HCT116 (cell line): ENCODE results near the gene PTPMT1. TPM values are rescaled to one million over a fixed set of nuclear protein-coding genes. Genes with fewer than 3 reads are reported as not detected.

Experiments used
- ATAC-seq: fragments of 200-7000 bp; cut with Tn5 transposase; 2 replicates; pipeline ENCODE4 v1.9.1; 2020; ENCODE audit warnings: mild to moderate bottlenecking, moderate library complexity
- BruUV-seq: library from RNA; stranded (reverse); fragments of 400-500 nt; replicated peaks from 2 replicates; lab custom pipeline; 2021; lab: Mats Ljungman, UMichigan
- CTCF ChIA-PET: fragments of 300-600 bp; sonication (Branson Sonifier 250); formaldehyde crosslinking; loops from one replicate; lab custom pipeline; 2021; ENCODE audit warnings: antibody characterized with exemption; lab: Charles Lee
- POLR2A ChIA-PET: fragments of 300-600, 350-600 bp; sonication (Branson Sonifier 250); formaldehyde crosslinking; loops from one replicate; lab custom pipeline; 2021; ENCODE audit warnings: antibody characterized with exemption; lab: Charles Lee
- RAD21 ChIA-PET, 2 experiments: fragments of 300-600 bp; sonication (Branson Sonifier 250); formaldehyde crosslinking; loops; one replicate each; lab custom pipeline; 2023; ENCODE audit warnings: low total read pairs in 2 of 2; ENCODE audit not compliant: uncharacterized antibody in 2 of 2, unreplicated experiment in 2 of 2, low non-redundant PET in 1 of 2; lab: Charles Lee
- DNase-seq: peaks from one replicate; pipeline ENCODE4 v3.0.0-alpha.2; 2010; ENCODE audit warnings: low read depth, low spot score
- H2AFZ ChIP-seq: fragments of 200-600 bp; shearing (Covaris generic), sonication (generic); 2 replicates; pipeline ENCODE4 v1.6.1; 2017; ENCODE audit warnings: low read depth, mixed run types, mixed read lengths, antibody characterized with exemption, low read length; ENCODE audit not compliant: poor library complexity, severe bottlenecking
- H3K27ac ChIP-seq: 2 replicates; pipeline ENCODE4 v1.5.1; 2012; ENCODE audit warnings: low read depth, low read length
- H3K27me3 ChIP-seq: fragments of 200-600 bp; sonication (generic); 2 replicates; pipeline ENCODE4 v1.6.1; 2016; ENCODE audit warnings: mixed run types, low read length, mixed read lengths; ENCODE audit not compliant: insufficient read depth
- H3K36me3 ChIP-seq, 2 experiments: fragments of 200-500 bp in 1 of 2; fragments of 200-600 bp in 1 of 2; sonication (Bioruptor generic) in 1 of 2; sonication (generic) in 1 of 2; 2 replicates each; pipeline versions ENCODE4 v1.5.1 to v1.6.1; 2014 to 2016; ENCODE audit warnings: low read length in 2 of 2, inconsistent platforms in 1 of 2, mixed read lengths in 1 of 2, mixed run types in 1 of 2; ENCODE audit not compliant: insufficient read depth in 2 of 2, control insufficient read depth in 1 of 2
- H3K4me1 ChIP-seq, 2 experiments: fragments of 200-600 bp in 1 of 2; sonication (generic) in 1 of 2; 2 replicates each; pipeline versions ENCODE4 v1.5.1 to v1.6.1; 2012 to 2017; ENCODE audit warnings: low read length in 2 of 2, inconsistent platforms in 1 of 2, mild to moderate bottlenecking in 1 of 2, mixed read lengths in 1 of 2, mixed run types in 1 of 2, moderate library complexity in 1 of 2; ENCODE audit not compliant: insufficient read depth in 2 of 2, control insufficient read depth in 1 of 2
- H3K4me2 ChIP-seq: fragments of 200-600 bp; sonication (generic); 2 replicates; pipeline ENCODE4 v1.6.1; 2017; ENCODE audit warnings: mixed run types, low read length, mixed read lengths
- H3K4me3 ChIP-seq, 2 experiments: fragments of 200-600 bp in 1 of 2; sonication (generic) in 1 of 2; replicated peaks in 1 of 2; 2 replicates each; pipeline ENCODE4 v1.5.1; 2011 to 2016; ENCODE audit warnings: low read length in 2 of 2, control low read depth in 1 of 2, low read depth in 1 of 2, mild to moderate bottlenecking in 1 of 2, mixed read lengths in 1 of 2, mixed run types in 1 of 2
- H3K79me2 ChIP-seq: fragments of 200-600 bp; sonication (generic); 2 replicates; pipeline ENCODE4 v1.6.1; 2017; ENCODE audit warnings: mild to moderate bottlenecking, mixed run types, low read length, moderate library complexity, mixed read lengths; ENCODE audit not compliant: insufficient read depth
- H3K9ac ChIP-seq: fragments of 200-600 bp; sonication (generic); 2 replicates; pipeline ENCODE4 v1.6.1; 2016; ENCODE audit warnings: low read length, mixed read lengths
- H3K9me2 ChIP-seq: fragments of 200-600 bp; sonication (generic), shearing (Covaris generic); 2 replicates; pipeline ENCODE4 v1.6.1; 2017; ENCODE audit warnings: mixed run types, mild to moderate bottlenecking, moderate library complexity; ENCODE audit not compliant: insufficient read depth
- H3K9me3 ChIP-seq, 2 experiments: fragments of 200-500 bp in 1 of 2; fragments of 200-600 bp in 1 of 2; sonication (Bioruptor generic) in 1 of 2; sonication (generic) in 1 of 2; 2 replicates each; pipeline ENCODE4 v1.6.1; 2014 to 2017; ENCODE audit warnings: low read length in 2 of 2, mixed read lengths in 2 of 2, inconsistent platforms in 1 of 2, low read depth in 1 of 2, mild to moderate bottlenecking in 1 of 2, mixed run types in 1 of 2, moderate library complexity in 1 of 2; ENCODE audit not compliant: control insufficient read depth in 1 of 2, insufficient read depth in 1 of 2
- H4K20me1 ChIP-seq: fragments of 200-600 bp; sonication (generic), shearing (Covaris generic); 2 replicates; pipeline ENCODE4 v1.6.1; 2017; ENCODE audit warnings: mixed run types, mild to moderate bottlenecking, moderate library complexity; ENCODE audit not compliant: insufficient read depth
- CEBPB ChIP-seq: IDR thresholded peaks from 2 replicates; pipeline ENCODE4 v1.6.1; 2012; ENCODE audit warnings: low read depth
- EGR1 ChIP-seq: IDR thresholded peaks from 2 replicates; pipeline ENCODE4 v1.6.1; 2012; ENCODE audit warnings: low read depth
- MAX ChIP-seq: IDR thresholded peaks from 2 replicates; pipeline ENCODE4 v1.6.1; 2012
- POLR2A ChIP-seq: IDR thresholded peaks from 2 replicates; pipeline ENCODE4 v1.7.0; 2011; ENCODE audit warnings: borderline replicate concordance; ENCODE audit not compliant: insufficient read depth, insufficient read length; ENCODE audit errors: extremely low read depth
- REST ChIP-seq: IDR thresholded peaks from 2 replicates; pipeline ENCODE4 v1.6.1; 2012; ENCODE audit warnings: low read depth
- TCF7L2 ChIP-seq: IDR thresholded peaks from 2 replicates; pipeline ENCODE4 v1.7.0; 2011; ENCODE audit warnings: borderline replicate concordance, inconsistent platforms; ENCODE audit not compliant: insufficient read depth, insufficient read length; ENCODE audit errors: extremely low read depth
- YY1 ChIP-seq: IDR thresholded peaks from 2 replicates; pipeline ENCODE4 v1.6.1; 2011; ENCODE audit warnings: low read length, low read depth, moderate library complexity, mild to moderate bottlenecking; ENCODE audit not compliant: insufficient replicate concordance; ENCODE audit errors: extremely low read depth
- ZFX ChIP-seq: fragments of 450-650 bp; IDR thresholded peaks from 2 replicates; pipeline ENCODE4 v1.6.1; 2017
- intact Hi-C: fragments of 100-400 bp; cut with micrococcal nuclease; formaldehyde crosslinking; loops from 2 replicates; pipeline ENCODE4 v1.10.0; 2022
- total RNA-seq: library from RNA; stranded (reverse); gene quantifications from one replicate; pipeline ENCODE4 v1.2.1, GENCODE V29; 2021; ENCODE audit not compliant: unreplicated experiment

PTPMT1 gene
- total RNA-seq, 1 experiment from 2014 or later, result 71.6 TPM

GRCh38 chr11:47603295-47603694 lies 37.9 kb downstream of the PTPMT1 start:
- RAD21 ChIA-PET, result no interaction called here
- Histone ChIP-seq H3K9me2 (no peaks in the 10 kb centered on the region), H3K4me2 (no peak overlapping the region), H3K9ac (no peak overlapping the region), H3K4me1 (no peaks in the 10 kb centered on the region), H3K9me3 (no peaks in the 10 kb centered on the region), H3K4me3 (no peak overlapping the region), H3K27me3 (no peaks in the 10 kb centered on the region; the same call in 1 of the 2 replicates), H4K20me1 (no peaks in the 10 kb centered on the region), H3K36me3 (no peaks in the 10 kb centered on the region), H3K79me2 (no peaks in the 10 kb centered on the region), H2AFZ (no peak overlapping the region), H3K27ac (no peak overlapping the region)
- intact Hi-C loops, result no loop called here
- TF ChIP-seq ZFX (no peak), MAX (no peak), TCF7L2 (no peak), YY1 (no peak), EGR1 (no peak), POLR2A (no peak), CEBPB (no peak), REST (no peak)
- ATAC-seq (no peak), DNase-seq (no peak)
- BruUV-seq, result no TSS peak
- CTCF ChIA-PET, result no interaction called here
- POLR2A ChIA-PET, result interaction anchor here (1.1 kb wide), 1 partner anchor 10 kb away, joined by 3 read pairs; no protein-coding TSS in a partner anchor
